ENCODE results near the gene NUP107.

DNA sequence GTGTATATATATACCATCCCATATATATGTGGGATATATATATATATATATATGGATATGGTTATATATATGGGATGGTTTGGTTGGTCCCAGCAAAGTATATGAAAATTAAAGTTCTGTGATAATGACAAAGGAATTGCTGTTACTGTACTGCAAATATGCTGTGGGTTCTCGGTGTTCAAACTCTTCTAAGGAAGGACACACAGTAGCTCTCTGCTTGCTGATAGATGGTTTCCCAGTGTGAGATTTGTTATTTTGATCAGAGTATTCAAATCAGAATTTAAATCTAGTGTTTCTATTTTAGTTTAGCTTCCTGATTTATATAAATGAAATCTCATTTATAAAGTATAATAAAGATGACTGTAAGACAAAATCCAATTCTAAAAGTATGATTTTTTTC, 78.9 kb downstream of the NUP107 start:
- TF ChIP-seq, protein P1, sequence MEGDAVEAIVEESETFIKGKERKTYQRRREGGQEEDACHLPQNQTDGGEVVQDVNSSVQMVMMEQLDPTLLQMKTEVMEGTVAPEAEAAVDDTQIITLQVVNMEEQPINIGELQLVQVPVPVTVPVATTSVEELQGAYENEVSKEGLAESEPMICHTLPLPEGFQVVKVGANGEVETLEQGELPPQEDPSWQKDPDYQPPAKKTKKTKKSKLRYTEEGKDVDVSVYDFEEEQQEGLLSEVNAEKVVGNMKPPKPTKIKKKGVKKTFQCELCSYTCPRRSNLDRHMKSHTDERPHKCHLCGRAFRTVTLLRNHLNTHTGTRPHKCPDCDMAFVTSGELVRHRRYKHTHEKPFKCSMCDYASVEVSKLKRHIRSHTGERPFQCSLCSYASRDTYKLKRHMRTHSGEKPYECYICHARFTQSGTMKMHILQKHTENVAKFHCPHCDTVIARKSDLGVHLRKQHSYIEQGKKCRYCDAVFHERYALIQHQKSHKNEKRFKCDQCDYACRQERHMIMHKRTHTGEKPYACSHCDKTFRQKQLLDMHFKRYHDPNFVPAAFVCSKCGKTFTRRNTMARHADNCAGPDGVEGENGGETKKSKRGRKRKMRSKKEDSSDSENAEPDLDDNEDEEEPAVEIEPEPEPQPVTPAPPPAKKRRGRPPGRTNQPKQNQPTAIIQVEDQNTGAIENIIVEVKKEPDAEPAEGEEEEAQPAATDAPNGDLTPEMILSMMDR (IDR thresholded peaks at IDR 0.05), result no peak
- TF ChIP-seq ZBTB21 (CRISPR knock-in tag; IDR thresholded peaks at IDR 0.05; ENCODE audit: borderline replicate concordance) (no peak), SMAD3 (CRISPR knock-in tag; IDR thresholded peaks at IDR 0.05; ENCODE audit: borderline replicate concordance) (no peak), FOXJ3 (CRISPR knock-in tag; IDR thresholded peaks at IDR 0.05; ENCODE audit: borderline replicate concordance) (no peak)
- TF ChIP-seq, protein P2, sequence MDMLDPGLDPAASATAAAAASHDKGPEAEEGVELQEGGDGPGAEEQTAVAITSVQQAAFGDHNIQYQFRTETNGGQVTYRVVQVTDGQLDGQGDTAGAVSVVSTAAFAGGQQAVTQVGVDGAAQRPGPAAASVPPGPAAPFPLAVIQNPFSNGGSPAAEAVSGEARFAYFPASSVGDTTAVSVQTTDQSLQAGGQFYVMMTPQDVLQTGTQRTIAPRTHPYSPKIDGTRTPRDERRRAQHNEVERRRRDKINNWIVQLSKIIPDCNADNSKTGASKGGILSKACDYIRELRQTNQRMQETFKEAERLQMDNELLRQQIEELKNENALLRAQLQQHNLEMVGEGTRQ (CRISPR knock-in tag; IDR thresholded peaks at IDR 0.05), result no peak
- TF ChIP-seq, protein P3, sequence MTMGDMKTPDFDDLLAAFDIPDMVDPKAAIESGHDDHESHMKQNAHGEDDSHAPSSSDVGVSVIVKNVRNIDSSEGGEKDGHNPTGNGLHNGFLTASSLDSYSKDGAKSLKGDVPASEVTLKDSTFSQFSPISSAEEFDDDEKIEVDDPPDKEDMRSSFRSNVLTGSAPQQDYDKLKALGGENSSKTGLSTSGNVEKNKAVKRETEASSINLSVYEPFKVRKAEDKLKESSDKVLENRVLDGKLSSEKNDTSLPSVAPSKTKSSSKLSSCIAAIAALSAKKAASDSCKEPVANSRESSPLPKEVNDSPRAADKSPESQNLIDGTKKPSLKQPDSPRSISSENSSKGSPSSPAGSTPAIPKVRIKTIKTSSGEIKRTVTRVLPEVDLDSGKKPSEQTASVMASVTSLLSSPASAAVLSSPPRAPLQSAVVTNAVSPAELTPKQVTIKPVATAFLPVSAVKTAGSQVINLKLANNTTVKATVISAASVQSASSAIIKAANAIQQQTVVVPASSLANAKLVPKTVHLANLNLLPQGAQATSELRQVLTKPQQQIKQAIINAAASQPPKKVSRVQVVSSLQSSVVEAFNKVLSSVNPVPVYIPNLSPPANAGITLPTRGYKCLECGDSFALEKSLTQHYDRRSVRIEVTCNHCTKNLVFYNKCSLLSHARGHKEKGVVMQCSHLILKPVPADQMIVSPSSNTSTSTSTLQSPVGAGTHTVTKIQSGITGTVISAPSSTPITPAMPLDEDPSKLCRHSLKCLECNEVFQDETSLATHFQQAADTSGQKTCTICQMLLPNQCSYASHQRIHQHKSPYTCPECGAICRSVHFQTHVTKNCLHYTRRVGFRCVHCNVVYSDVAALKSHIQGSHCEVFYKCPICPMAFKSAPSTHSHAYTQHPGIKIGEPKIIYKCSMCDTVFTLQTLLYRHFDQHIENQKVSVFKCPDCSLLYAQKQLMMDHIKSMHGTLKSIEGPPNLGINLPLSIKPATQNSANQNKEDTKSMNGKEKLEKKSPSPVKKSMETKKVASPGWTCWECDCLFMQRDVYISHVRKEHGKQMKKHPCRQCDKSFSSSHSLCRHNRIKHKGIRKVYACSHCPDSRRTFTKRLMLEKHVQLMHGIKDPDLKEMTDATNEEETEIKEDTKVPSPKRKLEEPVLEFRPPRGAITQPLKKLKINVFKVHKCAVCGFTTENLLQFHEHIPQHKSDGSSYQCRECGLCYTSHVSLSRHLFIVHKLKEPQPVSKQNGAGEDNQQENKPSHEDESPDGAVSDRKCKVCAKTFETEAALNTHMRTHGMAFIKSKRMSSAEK (CRISPR knock-in tag; IDR thresholded peaks at IDR 0.05; ENCODE audit: borderline replicate concordance), result no peak
- TF ChIP-seq, protein P4, sequence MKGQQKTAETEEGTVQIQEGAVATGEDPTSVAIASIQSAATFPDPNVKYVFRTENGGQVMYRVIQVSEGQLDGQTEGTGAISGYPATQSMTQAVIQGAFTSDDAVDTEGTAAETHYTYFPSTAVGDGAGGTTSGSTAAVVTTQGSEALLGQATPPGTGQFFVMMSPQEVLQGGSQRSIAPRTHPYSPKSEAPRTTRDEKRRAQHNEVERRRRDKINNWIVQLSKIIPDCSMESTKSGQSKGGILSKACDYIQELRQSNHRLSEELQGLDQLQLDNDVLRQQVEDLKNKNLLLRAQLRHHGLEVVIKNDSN (CRISPR knock-in tag; IDR thresholded peaks at IDR 0.05), result no peak
- TF ChIP-seq, protein P5, sequence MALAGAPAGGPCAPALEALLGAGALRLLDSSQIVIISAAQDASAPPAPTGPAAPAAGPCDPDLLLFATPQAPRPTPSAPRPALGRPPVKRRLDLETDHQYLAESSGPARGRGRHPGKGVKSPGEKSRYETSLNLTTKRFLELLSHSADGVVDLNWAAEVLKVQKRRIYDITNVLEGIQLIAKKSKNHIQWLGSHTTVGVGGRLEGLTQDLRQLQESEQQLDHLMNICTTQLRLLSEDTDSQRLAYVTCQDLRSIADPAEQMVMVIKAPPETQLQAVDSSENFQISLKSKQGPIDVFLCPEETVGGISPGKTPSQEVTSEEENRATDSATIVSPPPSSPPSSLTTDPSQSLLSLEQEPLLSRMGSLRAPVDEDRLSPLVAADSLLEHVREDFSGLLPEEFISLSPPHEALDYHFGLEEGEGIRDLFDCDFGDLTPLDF (CRISPR knock-in tag; IDR thresholded peaks at IDR 0.05), result no peak
